GM12878 (cell line): ENCODE measurements around the gene SETD7. TPM values are rescaled to one million over a fixed set of nuclear protein-coding genes. Genes with fewer than 3 reads are reported as not detected.

ENCODE experiments used
- ATAC-seq: fragments of 200-7000 bp; cut with Tn5 transposase; 3 replicates; pipeline ENCODE4 v1.9.1; 2020; ENCODE audit warnings: mild to moderate bottlenecking, moderate library complexity
- BruUV-seq: library from RNA; stranded (reverse); fragments of 400-500 nt; replicated peaks from 2 replicates; lab custom pipeline; 2021; lab: Mats Ljungman, UMichigan
- CTCF ChIA-PET: fragments of 300-600 bp; sonication (Branson Sonifier 250); formaldehyde crosslinking; extraction: SDS; loops from one replicate; lab custom pipeline; 2021; ENCODE audit warnings: inconsistent platforms; lab: Yijun Ruan, JAX
- POLR2A ChIA-PET: fragments of 350-600 bp; formaldehyde crosslinking; extraction: SDS; loops from one replicate; lab custom pipeline; 2021; ENCODE audit warnings: inconsistent platforms; lab: Charles Lee
- RAD21 ChIA-PET: fragments of 300-600 bp; sonication (Branson Sonifier 250); formaldehyde crosslinking; loops from one replicate; lab custom pipeline; 2023; ENCODE audit warnings: antibody characterized with exemption; ENCODE audit not compliant: unreplicated experiment; lab: Charles Lee
- SMC1A ChIA-PET: fragments of 300-600 bp; sonication (Branson Sonifier 250); formaldehyde crosslinking; loops from one replicate; lab custom pipeline; 2023; ENCODE audit not compliant: unreplicated experiment, uncharacterized antibody; lab: Charles Lee
- DNase-seq: peaks from one replicate; pipeline ENCODE4 v3.0.0-alpha.2; 2011; ENCODE audit warnings: low read depth, low spot score
- FAIRE-seq: peaks from 3 replicates; lab custom pipeline; 2011; peaks lifted over from hg19 to GRCh38; lab: Jason Lieb, UNC
- H2AFZ ChIP-seq: 2 replicates; pipeline ENCODE4 v1.6.0; 2011; ENCODE audit warnings: low read depth, low read length, control low read depth; ENCODE audit not compliant: control insufficient read depth
- H3K27ac ChIP-seq: 2 replicates; pipeline ENCODE4 v1.5.1; 2011; ENCODE audit warnings: control low read depth; ENCODE audit not compliant: control insufficient read depth, insufficient read depth
- H3K27me3 ChIP-seq, 2 experiments: replicated peaks in 1 of 2; 2 replicates each; pipeline versions ENCODE4 v1.6.0 to v1.6.1; 2011; ENCODE audit warnings: low read length in 1 of 2; ENCODE audit not compliant: control insufficient read depth in 2 of 2, insufficient read depth in 2 of 2
- H3K36me3 ChIP-seq, 2 experiments: 2 replicates each; pipeline ENCODE4 v1.5.1; 2011; ENCODE audit warnings: low read length in 1 of 2; ENCODE audit not compliant: control insufficient read depth in 2 of 2, insufficient read depth in 2 of 2
- H3K4me1 ChIP-seq: 2 replicates; pipeline ENCODE4 v1.6.1; 2011; ENCODE audit warnings: mild to moderate bottlenecking, low read length, moderate library complexity, mixed read lengths; ENCODE audit not compliant: control insufficient read depth, insufficient read depth
- H3K4me2 ChIP-seq: 2 replicates; pipeline ENCODE4 v1.6.0; 2011; ENCODE audit warnings: control low read depth; ENCODE audit not compliant: control insufficient read depth, insufficient read depth
- H3K4me3 ChIP-seq: fragments of 200-600 bp; sonication (generic); 2 replicates; pipeline ENCODE4 v1.5.1; 2016
- H3K79me2 ChIP-seq: 2 replicates; pipeline ENCODE4 v1.6.0; 2011; ENCODE audit warnings: low read length; ENCODE audit not compliant: control insufficient read depth, insufficient read depth
- H3K9ac ChIP-seq: 2 replicates; pipeline ENCODE4 v1.8.0; 2011; ENCODE audit warnings: low read length, control low read depth, mixed read lengths; ENCODE audit not compliant: control insufficient read depth, insufficient read depth
- H3K9me3 ChIP-seq: replicated peaks from 3 replicates; pipeline ENCODE4 v1.5.1; 2011; ENCODE audit warnings: mild to moderate bottlenecking, low read length; ENCODE audit not compliant: control insufficient read depth, insufficient read depth
- H4K20me1 ChIP-seq: 2 replicates; pipeline ENCODE4 v1.6.0; 2011; ENCODE audit not compliant: control insufficient read depth, insufficient read depth
- ASH2L ChIP-seq: fragments of 300-600, 200-600 bp; sonication (generic); IDR thresholded peaks from 2 replicates; pipeline ENCODE4 v1.6.1; 2017; ENCODE audit warnings: low read depth, mild to moderate bottlenecking, borderline replicate concordance
- BHLHE40 ChIP-seq, 2 experiments: fragments of 450-650 bp in 1 of 2; IDR thresholded peaks; 2 replicates each; pipeline ENCODE4 v1.6.1; 2011 to 2017; ENCODE audit warnings: low read depth in 2 of 2, borderline replicate concordance in 1 of 2, improper control_type of control experiment in 1 of 2, low read length in 1 of 2, mild to moderate bottlenecking in 1 of 2
- EZH2 ChIP-seq: IDR thresholded peaks from 2 replicates; pipeline ENCODE4 v1.6.1; 2012; ENCODE audit warnings: low read depth, mild to moderate bottlenecking, control low read depth, inconsistent platforms, low read length, borderline replicate concordance; ENCODE audit not compliant: control insufficient read depth
- MEF2A ChIP-seq: IDR thresholded peaks from 2 replicates; pipeline ENCODE4 v1.6.1; 2011; ENCODE audit warnings: low read depth, mild to moderate bottlenecking, low read length, moderate library complexity; ENCODE audit not compliant: insufficient read depth
- NBN ChIP-seq: fragments of 450-650 bp; IDR thresholded peaks from 2 replicates; pipeline ENCODE4 v1.6.1; 2016
- PKNOX1 ChIP-seq: fragments of 450-650 bp; IDR thresholded peaks from 2 replicates; pipeline ENCODE4 v1.6.1; 2016; ENCODE audit warnings: mild to moderate bottlenecking
- POLR2AphosphoS2 ChIP-seq: IDR thresholded peaks from 2 replicates; pipeline ENCODE4 v1.6.1; 2011; ENCODE audit warnings: low read depth, mild to moderate bottlenecking, low read length, improper control_type of control experiment, moderate library complexity
- SMC3 ChIP-seq: IDR thresholded peaks from 2 replicates; pipeline ENCODE4 v1.6.1; 2011; ENCODE audit warnings: low read length, improper control_type of control experiment, borderline replicate concordance
- SRF ChIP-seq, 2 experiments: IDR thresholded peaks; 2 replicates each; pipeline ENCODE4 v1.6.1; 2011; ENCODE audit warnings: low read depth in 2 of 2, low read length in 2 of 2, mild to moderate bottlenecking in 1 of 2, moderate library complexity in 1 of 2
- TCF7 ChIP-seq: IDR thresholded peaks from 2 replicates; pipeline ENCODE4 v1.6.1; 2014; ENCODE audit warnings: antibody characterized with exemption, borderline replicate concordance
- ZNF687 ChIP-seq: fragments of 450-650 bp; IDR thresholded peaks from 2 replicates; pipeline ENCODE4 v1.6.1; 2017; ENCODE audit warnings: mild to moderate bottlenecking, moderate library complexity
- WGBS: methylation state at CpG from one replicate; pipeline ENCODE4 v1.1.6; 2016; ENCODE audit warnings: low lambda C conversion rate; ENCODE audit not compliant: insufficient replicate concordance, insufficient coverage; ENCODE audit errors: missing lambda C conversion rate; 5-methylcytosine and 5-hydroxymethylcytosine counted together
- in situ Hi-C: fragments of 300-500 bp; cut with MboI; formaldehyde crosslinking; loops from 9 replicates; pipeline ENCODE4 v1.14.3; 2018; ENCODE audit warnings: mixed read lengths
- intact Hi-C: fragments of 100-400 bp; cut with micrococcal nuclease; formaldehyde crosslinking; loops from one replicate; pipeline ENCODE4 v1.14.2; 2022; ENCODE audit not compliant: unreplicated experiment
- polyA plus RNA-seq, 11 experiments: library from polyadenylated mRNA; depleted of rRNA in 4 of 11; unstranded in 6 of 11; stranded (reverse) in 5 of 11; fragments of >200 nt; fragmentation: Nextera tagmentation in 4 of 11; fragmentation: Illumina TruSeq in 1 of 11; extraction: Ambion mirVana in 4 of 11; extraction: Trizol in 1 of 11; gene quantifications; 1 replicate in 1 of 11; 2 replicates in 10 of 11; pipeline versions ENCODE4 v1.2.1 to v1.2.3, GENCODE V29; 2011 to 2016; ENCODE audit warnings: inconsistent platforms in 2 of 11, missing spikeins in 2 of 11, low read depth in 1 of 11
- total RNA-seq, 4 experiments: library from RNA; depleted of rRNA in 3 of 4; stranded (reverse); fragments of >200 nt in 3 of 4; fragmentation: Illumina TruSeq in 1 of 4; extraction: Trizol in 1 of 4; gene quantifications; 2 replicates each; pipeline versions ENCODE4 v1.2.1 to v1.2.3, GENCODE V29; 2013 to 2021

SETD7 gene
- total and polyA plus RNA-seq, 10 of the 15 experiments (the other 5 are each of a cell fraction or from before 2014, with no cell fraction given), result 0.03 to 0.82 (median 0.44) TPM

- TF ChIP-seq BHLHE40 (IDR thresholded peaks at IDR 0.05; ENCODE audit: borderline replicate concordance in 1 of 2, low read depth in 2 of 2, low read length in 1 of 2) (no peak), NBN (no peak), TCF7 (no peak), SMC3 (no peak), SRF (IDR thresholded peaks at IDR 0.05; ENCODE audit: low read depth in 2 of 2, low read length in 2 of 2) (no peak), MEF2A (no peak)
These were observed 31.4 kb upstream of the SETD7 start (continued) for GRCh38 chr4:139587446-139587845.

- H3K9ac ChIP-seq, result no peak overlapping the region
- H3K79me2 ChIP-seq, result no peaks in the 10 kb centered on the region
- H3K36me3 ChIP-seq, result no peaks in the 10 kb centered on the region
- ChIA-PET POLR2A (no interaction called here), RAD21 (no interaction called here)
- ATAC-seq (no peak), DNase-seq (no peak), FAIRE-seq (no peak)
- H3K27ac ChIP-seq, result no peak overlapping the region
- in situ Hi-C loops, result no loop called here
- 8% methylated on average over 4 of the region's 4 CpGs for WGBS
- H3K4me2 ChIP-seq, result no peak overlapping the region
- H3K4me3 ChIP-seq, result no peak overlapping the region
- BruUV-seq, result no TSS peak
- TF ChIP-seq PKNOX1, result no peak
- no peak for TF ChIP-seq ZNF687
- TF ChIP-seq POLR2AphosphoS2, result no peak
- no peak for TF ChIP-seq EZH2
- TF ChIP-seq ASH2L, result no peak
- TF ChIP-seq, all 136 proteins: peak for 0
- ChIA-PET SMC1A (no interaction called here), CTCF (interaction anchor here (1.2 kb wide), 1 partner anchor 18 kb away, joined by 3 read pairs; no protein-coding TSS in a partner anchor)
- Histone ChIP-seq H3K27me3 (peaks cover 4 to 5% of the 10 kb centered on the region in 2 experiments), H4K20me1 (no peaks in the 10 kb centered on the region), H3K4me1 (no peaks in the 10 kb centered on the region), H3K9me3 (no peaks in the 10 kb centered on the region), H2AFZ (no peak overlapping the region)
- intact Hi-C loops, result no loop called here
These were observed 29.5 kb upstream of the SETD7 start for GRCh38 chr4:139585473-139585872.
